ENCODE results near the gene AKR1B1. TPM values are rescaled to one million over a fixed set of nuclear protein-coding genes. Genes with fewer than 3 reads are reported as not detected.

AKR1B1 gene
- total RNA-seq, 1 donor from 2014 or later: 29.6 TPM

DNA sequence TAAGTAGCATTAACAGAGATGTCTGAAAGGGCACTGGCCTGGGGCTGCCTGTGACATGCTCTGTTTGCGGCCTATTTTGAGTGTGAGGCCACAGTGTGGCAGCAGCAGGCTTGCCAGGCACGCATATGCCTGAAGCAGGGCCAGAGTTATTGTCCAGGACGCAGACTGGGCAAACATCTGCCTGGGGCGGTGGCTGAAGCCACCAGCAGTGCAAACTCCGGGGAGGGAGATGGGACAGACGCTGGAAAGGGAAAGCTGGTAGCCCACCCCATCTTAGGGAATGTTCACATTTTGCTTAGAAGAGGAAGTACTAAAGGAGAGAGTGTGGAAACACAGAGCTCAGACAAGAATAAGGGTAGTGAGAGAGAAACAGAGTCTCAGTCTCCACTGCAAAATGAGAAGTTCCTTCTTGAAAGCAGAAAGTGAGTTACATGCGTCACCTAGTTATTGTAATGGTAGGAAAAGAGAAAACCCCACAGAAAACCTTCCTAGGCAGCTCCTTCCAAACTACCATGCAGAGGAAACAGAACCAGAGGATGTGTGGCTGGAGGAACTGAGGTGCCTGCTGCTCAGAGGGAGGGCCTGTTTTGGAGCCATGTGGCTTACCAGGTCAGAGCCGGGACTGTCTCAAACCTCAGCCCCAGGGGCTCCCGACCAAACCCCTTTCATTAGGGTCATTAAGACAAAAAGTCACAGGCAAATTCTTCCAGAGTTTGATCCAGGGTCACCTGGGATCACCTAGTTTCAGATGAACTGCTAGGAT lies 14.5 kb downstream of the AKR1B1 start:
- DNase-seq: peak; percentile 17

DNA sequence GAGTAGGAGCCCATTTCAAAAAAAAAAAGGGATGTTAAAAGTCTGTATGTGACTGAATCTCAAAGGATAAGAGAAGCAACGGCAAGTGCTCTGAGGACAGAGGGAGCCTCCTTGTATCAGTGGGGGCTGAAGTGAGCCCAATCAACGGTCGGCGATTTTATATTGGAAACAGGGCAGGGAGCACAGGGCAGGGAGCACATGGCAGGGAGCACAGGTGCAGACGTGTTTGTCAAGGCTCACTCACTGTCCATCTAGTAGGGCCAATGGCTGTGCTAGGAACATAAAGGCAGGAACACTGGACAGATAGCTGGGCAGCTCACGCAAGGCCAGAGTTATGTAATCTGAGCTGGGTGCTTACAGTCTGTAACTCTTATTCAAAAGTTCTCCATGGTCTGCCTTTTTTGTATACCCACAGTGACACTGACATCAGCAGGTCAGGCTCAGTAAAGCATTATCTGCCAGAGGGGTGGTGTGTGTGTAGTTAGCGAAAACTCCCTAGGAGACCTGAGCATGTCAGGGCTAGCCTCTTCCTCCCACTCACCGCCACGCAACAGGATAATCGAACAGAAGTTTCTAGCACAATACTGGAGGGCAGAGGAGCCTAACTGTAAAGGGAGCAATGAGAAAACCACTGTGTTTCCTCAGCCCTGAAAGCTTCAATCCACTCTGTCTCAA lies 15.4 kb downstream of the AKR1B1 start:
- no peak for DNase-seq

DNA sequence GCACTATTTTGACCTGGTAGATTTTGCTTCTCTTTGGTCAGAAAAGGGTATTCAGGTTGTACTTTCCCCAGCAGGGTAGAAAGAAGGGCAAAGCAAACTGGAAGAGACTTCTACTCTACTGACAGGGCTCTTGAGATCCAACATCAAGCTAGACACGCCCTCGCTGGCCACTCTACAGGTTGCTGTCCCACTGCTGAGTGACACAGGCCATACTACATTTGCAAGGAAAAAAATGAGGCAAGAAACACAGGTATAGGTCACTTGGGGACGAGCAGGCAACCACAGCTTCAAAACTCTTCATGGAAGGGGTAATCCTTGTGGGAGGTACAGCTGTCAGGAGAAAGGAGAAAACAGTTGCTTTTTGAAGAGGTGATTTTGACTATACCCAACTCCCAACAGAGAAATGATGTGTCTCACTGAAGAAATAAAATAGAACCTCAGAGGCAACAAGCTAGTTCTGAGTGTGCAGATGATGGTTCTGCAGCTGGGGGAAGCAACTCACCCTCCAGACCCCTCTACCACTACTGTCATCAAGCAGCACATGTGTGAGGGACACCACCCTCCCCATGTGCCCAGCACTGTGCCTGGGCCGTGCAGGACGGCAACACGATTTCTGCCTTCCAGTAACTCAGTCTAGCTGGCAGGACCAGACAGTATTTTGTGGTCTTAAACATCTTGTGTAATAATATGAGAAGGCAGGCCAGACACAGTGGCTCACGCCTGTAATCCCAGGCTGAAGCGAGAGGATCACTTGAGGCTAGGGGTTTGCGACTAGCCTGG lies 16.3 kb downstream of the AKR1B1 start:
- DNase-seq: no peak

DNA sequence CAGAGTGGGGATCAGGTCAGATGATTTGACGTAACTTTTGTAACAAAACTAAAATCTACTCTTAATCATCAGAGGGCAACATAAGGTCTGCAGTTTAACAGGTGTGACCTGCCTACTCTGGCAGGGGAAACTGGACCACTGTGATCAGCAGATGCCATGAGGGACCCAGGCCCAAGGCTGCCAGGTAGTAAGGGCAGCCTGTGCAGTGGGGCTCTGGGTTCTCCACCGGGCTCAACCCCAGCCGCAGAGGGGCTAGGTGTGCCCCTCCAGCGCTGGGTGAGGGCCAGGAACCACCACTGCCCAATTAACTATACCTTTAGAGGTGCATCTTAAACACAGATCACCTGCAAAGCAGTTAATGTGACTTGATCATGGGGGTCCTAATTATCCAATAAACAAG lies 17.6 kb downstream of the AKR1B1 start:
- DNase-seq: no peak

DNA sequence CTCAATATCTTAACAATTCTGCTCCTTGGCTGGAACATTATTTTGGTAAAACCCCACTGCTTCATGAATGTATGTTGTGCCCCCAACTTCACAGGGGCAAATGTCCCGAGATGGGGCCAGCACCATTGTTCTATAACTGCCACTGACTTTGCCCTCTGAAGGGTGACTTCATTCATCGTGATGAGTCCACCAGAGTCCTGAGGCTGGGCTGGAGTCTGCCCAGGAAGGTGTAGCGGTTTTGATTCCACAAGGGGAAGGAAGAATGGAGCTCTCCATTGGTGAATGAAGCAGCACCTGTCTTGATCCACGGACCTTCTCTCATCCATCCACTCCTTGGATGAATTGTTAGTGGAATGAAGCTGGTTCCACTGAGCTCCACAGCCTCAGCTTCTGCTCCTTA lies 18.4 kb downstream of the AKR1B1 start:
- no peak for DNase-seq

- no peak for DNase-seq
Observed at GRCh38 chr7:134440067-134440466, 18.8 kb downstream of the AKR1B1 start.

DNA sequence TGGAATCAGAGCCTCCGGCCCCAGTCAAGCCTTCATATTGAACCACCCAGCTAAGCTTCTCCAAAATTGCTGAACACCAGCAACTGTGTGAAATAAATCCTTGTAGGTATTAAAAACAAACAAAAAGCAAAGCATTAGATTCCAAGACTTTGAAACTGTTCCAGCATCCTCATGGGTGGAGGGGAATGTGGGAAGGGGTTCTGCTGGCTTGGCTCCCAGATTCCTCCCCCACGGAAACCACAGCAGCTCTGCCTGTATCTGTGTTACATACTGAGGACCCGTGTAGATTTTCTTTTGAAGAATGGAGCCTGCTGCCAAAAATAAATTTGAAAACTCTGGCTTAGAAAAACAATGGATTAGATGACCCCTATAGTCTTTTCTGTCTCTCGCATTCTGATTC lies 20.0 kb downstream of the AKR1B1 start:
- DNase-seq: no peak

DNA sequence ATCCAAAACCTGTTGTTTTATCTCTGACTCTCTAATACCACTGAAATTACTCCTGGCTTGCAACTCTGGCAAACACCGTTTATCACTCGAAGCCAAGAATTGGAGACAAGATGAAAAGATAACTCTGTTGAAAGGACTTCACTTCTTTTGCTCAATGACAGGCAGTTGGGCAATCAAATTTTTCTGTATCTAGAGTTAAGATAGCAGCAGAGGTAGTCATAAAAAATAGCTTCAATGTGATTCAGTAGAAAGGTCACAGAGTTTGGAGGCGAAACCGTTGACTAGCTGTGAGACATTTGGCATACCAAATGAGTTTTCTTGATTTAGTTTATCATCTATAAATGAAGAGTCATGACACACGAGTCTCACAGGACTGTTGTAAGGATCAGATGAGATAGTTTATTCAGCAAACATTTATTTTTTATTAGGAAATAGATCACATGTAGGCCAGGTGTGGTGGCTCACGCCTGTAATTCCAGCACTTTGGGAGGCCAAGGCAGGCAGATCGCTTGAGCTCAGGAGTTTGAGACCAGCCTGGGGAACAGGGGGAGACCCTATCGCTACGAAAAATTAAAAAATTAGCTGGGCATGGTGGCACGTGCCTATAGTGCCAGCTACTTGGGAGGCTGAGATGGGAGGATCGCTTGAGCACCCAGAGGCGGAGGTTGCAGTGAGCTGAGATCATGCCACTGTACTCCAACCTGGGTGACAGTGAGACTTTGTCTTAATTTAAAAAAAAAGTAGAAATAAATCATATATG lies 23.6 kb downstream of the AKR1B1 start:
- no peak for DNase-seq

DNA sequence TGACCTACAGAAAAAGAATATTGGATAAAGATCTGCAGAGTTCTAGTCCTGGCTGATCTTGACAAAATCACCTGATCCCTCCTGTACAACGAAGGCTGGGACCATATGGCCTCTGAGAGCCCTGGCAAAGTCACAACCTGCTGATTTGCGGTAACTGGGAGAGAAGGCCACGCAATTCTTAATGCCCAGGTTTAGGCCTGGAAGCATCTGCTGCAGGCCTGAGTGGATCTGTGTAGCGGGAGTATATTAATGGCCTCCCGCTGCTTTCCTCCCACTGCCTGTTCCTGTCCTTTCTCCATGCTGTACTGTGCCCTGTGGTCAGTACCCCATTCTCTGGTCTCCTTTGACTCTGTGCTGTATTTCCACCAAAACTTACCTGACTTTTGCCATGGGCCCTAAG lies 24.2 kb downstream of the AKR1B1 start:
- DNase-seq: no peak

DNA sequence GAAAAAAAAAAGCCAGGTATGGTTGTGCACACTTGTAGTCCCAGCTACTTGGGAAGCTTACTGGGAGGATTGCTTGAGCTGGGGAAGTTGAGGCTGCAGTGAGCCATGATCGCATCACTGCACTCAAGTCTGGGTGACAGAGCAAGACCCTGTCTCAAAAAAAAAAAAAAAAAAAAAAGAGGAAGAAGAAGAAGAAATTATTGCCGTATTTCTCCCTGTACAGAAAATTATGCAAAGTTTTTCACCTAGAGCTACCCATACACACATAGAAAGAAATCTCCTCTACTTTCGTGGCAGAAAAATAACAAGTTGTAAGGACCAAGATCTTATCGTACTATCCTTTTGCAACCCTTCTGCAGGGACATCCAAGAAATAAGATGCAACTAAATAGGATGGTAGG lies 25.5 kb downstream of the AKR1B1 start:
- no peak for DNase-seq

DNA sequence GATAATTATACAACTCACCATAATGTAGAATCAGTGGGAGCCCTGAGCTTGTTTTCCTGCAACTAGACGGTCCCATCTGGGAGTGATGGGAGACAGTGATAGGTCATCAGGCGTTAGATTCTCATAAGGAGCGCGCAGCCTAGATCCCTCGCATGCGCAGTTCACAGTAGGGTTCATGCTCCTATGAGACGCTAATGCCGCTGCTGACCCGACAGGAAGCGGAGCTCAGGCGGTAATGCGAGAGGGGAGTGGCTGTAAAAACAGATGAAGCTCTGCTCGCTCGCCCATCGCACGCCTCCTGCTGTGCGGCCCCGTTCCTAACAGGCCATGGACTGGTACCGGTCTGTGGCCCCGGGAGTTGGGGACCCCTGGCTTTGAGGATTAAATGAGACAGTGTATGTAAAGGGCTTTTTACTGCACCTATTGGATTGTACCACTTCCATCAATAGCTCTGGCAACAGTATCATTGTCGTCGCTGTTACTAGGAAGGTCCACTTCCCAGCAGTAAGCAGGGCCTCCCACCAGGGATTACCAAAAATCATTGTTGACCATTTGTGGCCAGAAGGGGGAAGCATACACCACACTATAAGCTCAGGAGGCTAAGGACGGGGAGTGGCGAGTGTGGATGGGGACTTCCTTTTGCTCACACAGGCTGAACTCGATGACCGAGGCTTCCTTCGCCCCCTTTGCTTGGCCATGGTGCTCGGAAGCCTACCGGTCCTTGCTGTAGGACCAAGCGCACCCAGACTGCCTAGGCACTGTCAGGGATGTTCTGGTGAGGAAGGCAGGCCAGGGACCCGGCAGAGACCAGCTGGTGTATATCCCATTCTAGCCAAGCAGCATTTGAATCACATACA lies 26.4 kb downstream of the AKR1B1 start:
- peak; percentile 55 for DNase-seq

GRCh38 chr7:134431815-134432214 lies 27.1 kb downstream of the AKR1B1 start:
- no peak for DNase-seq

DNA sequence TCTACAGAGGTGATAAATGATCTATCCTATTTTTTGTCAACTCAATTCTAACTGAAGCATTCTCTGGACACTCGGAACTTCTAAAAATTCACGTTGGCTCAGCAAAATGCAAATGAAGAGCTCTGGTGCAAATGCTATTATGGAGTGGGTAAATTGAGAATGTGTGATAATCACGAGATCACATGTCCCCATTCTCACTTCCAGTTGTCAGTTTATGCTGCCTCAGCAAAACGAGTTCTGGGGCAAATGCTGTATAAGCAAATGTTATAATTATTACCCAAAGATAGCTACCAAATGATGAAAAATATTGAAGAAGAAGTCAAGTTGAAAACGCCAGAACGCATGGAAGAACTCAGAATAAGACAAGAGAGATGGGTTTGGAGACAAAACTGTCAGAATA lies 29.4 kb downstream of the AKR1B1 start:
- DNase-seq: no peak

- DNase-seq: no peak
Observed at GRCh38 chr7:134428942-134429341, 30.0 kb downstream of the AKR1B1 start.

GRCh38 chr7:134427896-134428295 lies 31.0 kb downstream of the AKR1B1 start:
- no peak for DNase-seq

DNA sequence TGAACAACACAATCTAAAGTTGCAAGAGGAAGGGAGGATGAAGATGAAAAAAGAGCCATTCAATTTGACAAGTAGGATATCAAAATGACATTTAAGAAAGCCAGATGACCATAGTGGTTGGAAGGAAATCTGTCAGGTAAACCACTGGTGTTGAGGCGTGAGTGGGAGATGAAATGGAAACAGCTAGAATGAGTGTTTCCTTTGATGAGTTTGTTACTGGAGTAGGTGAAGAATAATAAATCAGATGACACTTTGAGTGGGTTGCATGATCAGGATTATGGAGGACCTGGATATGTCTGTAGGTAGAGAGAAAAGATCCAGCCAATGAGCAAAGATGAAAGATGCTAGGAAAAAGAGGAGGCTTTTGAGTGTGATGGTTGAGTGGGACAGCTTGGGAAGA lies 33.1 kb downstream of the AKR1B1 start:
- no peak for DNase-seq

DNA sequence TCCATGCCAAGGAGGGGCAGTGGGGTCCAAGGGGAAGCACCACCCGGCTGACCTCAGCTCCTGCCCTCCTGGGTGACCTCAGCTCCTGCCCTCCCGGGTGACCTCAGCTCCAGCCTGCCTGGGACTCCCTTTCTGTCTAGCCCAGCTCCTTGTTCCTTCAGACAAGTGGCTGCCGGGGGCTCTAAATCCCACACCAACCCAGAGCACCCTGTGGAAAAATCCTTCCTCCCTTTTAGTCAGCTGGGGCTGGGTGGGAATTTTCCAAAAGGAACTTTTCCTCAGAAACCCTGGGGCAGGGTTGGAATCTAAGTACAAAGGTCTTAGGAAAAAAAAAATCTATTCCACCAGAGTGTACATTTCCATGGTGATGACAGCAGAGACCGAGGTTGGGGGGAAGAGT lies 36.3 kb downstream of the AKR1B1 start:
- DNase-seq: no peak

DNA sequence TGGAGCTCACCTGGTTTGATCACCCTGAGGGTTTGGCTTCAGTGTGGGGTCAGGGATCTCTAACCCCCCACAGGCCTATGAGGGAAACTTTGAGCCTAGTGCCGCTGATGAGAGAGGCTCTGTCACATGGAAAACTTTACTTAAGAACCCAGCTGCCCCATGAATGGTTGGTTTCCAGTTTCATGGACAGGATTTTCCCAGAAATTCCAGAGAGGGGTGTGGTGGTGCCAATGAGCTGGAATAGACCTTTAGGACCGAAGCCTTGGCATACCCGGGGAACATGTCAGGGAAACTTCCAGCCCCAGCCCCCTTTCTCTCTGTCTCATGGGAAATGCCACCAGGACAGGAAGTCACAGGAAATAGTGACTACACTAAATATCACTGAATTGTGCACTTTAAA lies 36.9 kb downstream of the AKR1B1 start:
- DNase-seq: no peak

DNA sequence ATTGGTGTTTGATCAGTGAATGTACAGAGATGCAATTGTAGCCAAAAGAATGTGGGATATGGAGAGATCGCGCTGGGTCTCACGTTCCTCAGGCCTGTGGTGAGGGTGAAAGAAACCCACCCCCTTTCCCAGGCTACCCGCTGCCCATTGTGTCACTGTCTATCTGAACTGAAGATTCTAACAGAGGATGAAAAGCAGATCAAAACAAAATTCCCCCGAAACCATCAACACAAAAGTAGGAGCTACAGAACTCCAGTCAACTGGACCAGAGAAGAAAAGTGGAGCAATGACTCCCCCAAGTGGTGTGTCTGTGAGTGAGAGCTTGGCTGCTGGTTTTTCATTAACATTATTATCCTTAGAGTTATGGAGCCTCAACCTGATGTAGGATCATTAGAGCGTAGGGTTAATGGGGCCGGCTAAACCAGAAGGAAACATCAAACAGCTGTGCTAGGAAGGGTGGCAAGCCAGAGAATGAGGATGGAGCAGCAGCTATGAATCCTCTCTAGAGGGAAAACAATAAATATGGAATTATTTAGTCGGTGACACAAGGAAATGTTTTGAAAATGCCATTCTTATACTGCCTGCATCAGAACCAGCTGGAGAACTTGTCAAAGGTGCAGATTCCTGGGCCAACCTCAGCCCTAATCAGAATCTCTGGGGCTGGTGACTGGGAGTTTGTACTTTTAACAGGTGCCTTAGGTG lies 38.3 kb downstream of the AKR1B1 start:
- peak; percentile 28 for DNase-seq

DNA sequence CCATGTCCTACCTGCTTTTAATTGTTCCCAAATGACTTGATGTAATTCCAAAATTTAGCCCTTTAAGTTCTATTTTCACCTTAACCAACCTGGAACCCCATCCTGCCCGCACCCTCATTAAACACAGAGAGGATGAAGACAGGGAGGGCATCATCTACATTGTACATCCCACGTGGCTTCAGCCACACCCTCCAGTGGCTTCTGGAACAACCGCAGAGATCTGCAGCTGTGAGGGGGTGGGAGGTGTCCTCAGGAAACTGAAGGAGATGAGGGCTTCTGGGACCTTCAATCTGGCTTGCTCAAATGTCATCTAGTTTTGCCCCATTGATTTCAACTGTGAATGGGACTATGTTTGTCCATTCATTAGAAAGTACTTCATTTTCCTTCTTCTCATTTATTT lies 39.0 kb downstream of the AKR1B1 start:
- no peak for DNase-seq

GRCh38 chr7:134419085-134419484 lies 39.8 kb downstream of the AKR1B1 start:
- DNase-seq: no peak

All from occipital lobe (tissue), 2 donors.